Measurements from ENCODE around the gene OXSR1.

- TF ChIP-seq POLR2A (IDR thresholded peaks at IDR 0.05) (no peak), CTCF (IDR thresholded peaks at IDR 0.05) (no peak), EP300 (IDR thresholded peaks at IDR 0.05) (peak; percentile 33 to 69)
Measured at GRCh38 chr3:38154033-38154494, 11.3 kb upstream of the OXSR1 start.
